Kidney (tissue), 14 donors: ENCODE measurements around the gene PRND. TPM values are rescaled to one million over a fixed set of nuclear protein-coding genes. Genes with fewer than 3 reads are reported as not detected.

Experiments used
- DNase-seq, 5 donors: peaks; one replicate each; pipeline ENCODE4 v3.0.0-alpha.2; 2013 to 2020
- FAIRE-seq: peaks from 2 replicates; lab custom pipeline; 2012; peaks lifted over from hg19 to GRCh38; lab: Jason Lieb, UNC
- H3K27ac ChIP-seq, 2 donors: one replicate each; pipeline ENCODE4 v1.7.0; 2013; ENCODE audit warnings: low read depth in 2 of 2, low read length in 2 of 2, inconsistent platforms in 1 of 2
- H3K27me3 ChIP-seq: one replicate; pipeline ENCODE4 v1.7.1; 2013; ENCODE audit warnings: low read length, inconsistent platforms; ENCODE audit not compliant: control insufficient read depth, insufficient read depth
- H3K36me3 ChIP-seq, 3 donors: one replicate each; pipeline versions ENCODE4 v1.7.0 to v1.7.1; 2013; ENCODE audit warnings: low read length in 3 of 3, control low read depth in 1 of 3, inconsistent platforms in 1 of 3; ENCODE audit not compliant: insufficient read depth in 3 of 3, control insufficient read depth in 2 of 3
- H3K4me1 ChIP-seq, 3 donors: one replicate each; pipeline versions ENCODE4 v1.7.0 to v1.7.1; 2013; ENCODE audit warnings: low read length in 3 of 3, inconsistent platforms in 1 of 3, low read depth in 1 of 3; ENCODE audit not compliant: control insufficient read depth in 2 of 3, insufficient read depth in 2 of 3
- H3K4me3 ChIP-seq, 3 donors: one replicate each; pipeline versions ENCODE4 v1.7.0 to v1.8.1; 2013; ENCODE audit warnings: low read length in 3 of 3, control low read depth in 1 of 3, inconsistent platforms in 1 of 3
- H3K9ac ChIP-seq, 3 donors: one replicate each; pipeline versions ENCODE4 v1.7.0 to v1.7.1; 2013; ENCODE audit warnings: low read length in 3 of 3, control low read depth in 1 of 3, inconsistent platforms in 1 of 3
- H3K9me3 ChIP-seq, 3 donors: one replicate each; pipeline versions ENCODE4 v1.7.0 to v1.7.1; 2013; ENCODE audit warnings: low read length in 3 of 3, control low read depth in 1 of 3, inconsistent platforms in 1 of 3; ENCODE audit not compliant: control insufficient read depth in 2 of 3, insufficient read depth in 1 of 3
- intact Hi-C: fragments of 100-400 bp; cut with DNase I; formaldehyde crosslinking; loops from one replicate; pipeline ENCODE4 v1.11.1; 2022
- polyA plus RNA-seq: library from polyadenylated mRNA; stranded (reverse); fragments of 350-450 nt; fragmentation: Illumina TruSeq; extraction: RNeasy Lipid Tissue Mini Kit (QIAGEN cat#74804); gene quantifications from one replicate; pipeline ENCODE4 v1.2.3, GENCODE V29; 2014; ENCODE audit warnings: low read depth, low replicate concordance; ENCODE audit not compliant: insufficient read depth
- total RNA-seq: library from RNA; stranded (reverse); fragmentation: NEBNext Ultra II Directional; extraction: Animal tissue kit (Norgen Biotek cat#: 25700); gene quantifications from one replicate; pipeline ENCODE4 v1.2.1, GENCODE V29; 2021
- TF ChIP-seq, protein P1 (sequence below): IDR thresholded peaks from 3 replicates; pipeline ENCODE4 v1.5.1; 2012; ENCODE audit warnings: mild to moderate bottlenecking, moderate library complexity, borderline replicate concordance; ENCODE audit not compliant: insufficient read depth; ENCODE audit errors: extremely low read depth
- donor health status: control.
- donor health status: control.
- donor health status: control.
- donor health status: control.
- donor health status: control.
- donor health status: DM: yes; HTN: yes; CAD: no.
- donor health status: Normal renal cell carcinoma (clear cell type).

Gene PRND
- total and polyA plus RNA-seq, 2 donors from 2014 or later = not detected

DNA sequence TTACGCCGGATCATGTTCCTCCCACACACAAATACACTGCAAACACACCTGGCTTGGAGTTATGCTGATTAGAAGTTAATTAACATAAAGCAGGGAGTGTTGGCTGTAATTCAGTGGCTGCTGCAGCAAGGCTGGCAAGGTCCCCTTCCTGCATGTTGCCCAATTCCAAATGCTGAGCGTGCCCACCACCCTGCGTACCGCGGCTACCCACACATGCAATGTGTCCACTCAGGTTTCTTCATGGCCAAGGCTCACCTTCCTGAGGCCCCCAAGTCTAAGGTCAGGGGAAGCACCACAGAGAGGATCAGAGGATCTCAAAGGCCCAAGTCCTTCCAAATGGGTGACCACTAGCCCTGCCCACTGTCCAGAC is 11.6 kb upstream of the PRND start:
- no peaks in the 10 kb centered on the region for H3K4me1 ChIP-seq
- FAIRE-seq (no peak), DNase-seq (no peak)
- H3K27ac ChIP-seq = no peak overlapping the region
- no peak overlapping the region for H3K9ac ChIP-seq
- intact Hi-C loops = loop anchor here (5.0 kb wide), 1 partner anchor 103 kb away; no protein-coding TSS in a partner anchor
- no peaks in the 10 kb centered on the region for H3K36me3 ChIP-seq
- no peak overlapping the region for H3K4me3 ChIP-seq
- peaks cover 2% of the 10 kb centered on the region for H3K27me3 ChIP-seq
- H3K9me3 ChIP-seq = no peaks in the 10 kb centered on the region
- TF ChIP-seq, protein P1, sequence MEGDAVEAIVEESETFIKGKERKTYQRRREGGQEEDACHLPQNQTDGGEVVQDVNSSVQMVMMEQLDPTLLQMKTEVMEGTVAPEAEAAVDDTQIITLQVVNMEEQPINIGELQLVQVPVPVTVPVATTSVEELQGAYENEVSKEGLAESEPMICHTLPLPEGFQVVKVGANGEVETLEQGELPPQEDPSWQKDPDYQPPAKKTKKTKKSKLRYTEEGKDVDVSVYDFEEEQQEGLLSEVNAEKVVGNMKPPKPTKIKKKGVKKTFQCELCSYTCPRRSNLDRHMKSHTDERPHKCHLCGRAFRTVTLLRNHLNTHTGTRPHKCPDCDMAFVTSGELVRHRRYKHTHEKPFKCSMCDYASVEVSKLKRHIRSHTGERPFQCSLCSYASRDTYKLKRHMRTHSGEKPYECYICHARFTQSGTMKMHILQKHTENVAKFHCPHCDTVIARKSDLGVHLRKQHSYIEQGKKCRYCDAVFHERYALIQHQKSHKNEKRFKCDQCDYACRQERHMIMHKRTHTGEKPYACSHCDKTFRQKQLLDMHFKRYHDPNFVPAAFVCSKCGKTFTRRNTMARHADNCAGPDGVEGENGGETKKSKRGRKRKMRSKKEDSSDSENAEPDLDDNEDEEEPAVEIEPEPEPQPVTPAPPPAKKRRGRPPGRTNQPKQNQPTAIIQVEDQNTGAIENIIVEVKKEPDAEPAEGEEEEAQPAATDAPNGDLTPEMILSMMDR = no peak

DNA sequence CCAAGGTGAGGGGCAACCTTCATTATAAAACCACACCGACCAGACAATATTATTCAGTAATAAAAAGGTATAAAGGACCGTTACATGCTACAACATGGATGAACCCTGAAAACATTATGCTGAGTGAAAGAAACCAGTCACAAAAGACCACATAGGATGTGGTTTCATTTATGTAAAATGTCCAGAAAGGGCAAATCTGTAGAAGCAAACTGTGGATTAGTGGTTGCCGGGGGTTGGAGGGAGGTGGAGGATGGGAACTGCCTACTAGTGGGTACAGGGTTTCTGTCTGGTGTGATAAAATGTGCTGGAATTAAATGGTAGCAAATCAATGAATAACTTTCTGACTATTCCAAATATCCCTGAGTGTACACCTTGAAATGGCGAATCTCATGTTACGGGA is 10.2 kb upstream of the PRND start:
- TF ChIP-seq, protein P1 = no peak
- DNase-seq (no peak), FAIRE-seq (no peak)
- Histone ChIP-seq H3K4me1 (no peaks in the 10 kb centered on the region), H3K36me3 (no peaks in the 10 kb centered on the region), H3K9ac (no peak overlapping the region), H3K27me3 (peaks cover 2% of the 10 kb centered on the region), H3K9me3 (no peaks in the 10 kb centered on the region), H3K4me3 (no peak overlapping the region), H3K27ac (no peak overlapping the region)
- intact Hi-C loops = loop anchor here (5.0 kb wide), 1 partner anchor 104 kb away; no protein-coding TSS in a partner anchor

DNA sequence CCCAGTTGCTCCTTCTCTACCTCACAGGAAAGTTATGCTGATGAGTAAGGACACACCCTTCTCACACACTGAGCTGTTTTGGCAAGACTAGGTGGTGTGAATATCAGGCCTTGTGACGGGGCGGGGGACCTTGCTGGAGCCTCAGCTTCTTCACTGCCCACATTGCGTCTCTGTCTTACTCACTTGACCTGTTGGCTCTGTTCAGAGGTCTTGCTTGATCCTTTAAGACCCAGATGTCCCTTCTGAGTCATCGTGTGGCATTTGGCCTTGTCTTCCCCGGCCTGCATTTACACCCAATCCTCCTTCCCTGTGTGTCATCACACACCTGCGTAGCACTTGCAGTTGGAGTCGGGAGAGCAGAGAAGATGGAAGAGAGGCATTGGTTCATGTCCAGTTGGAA is 8.3 kb upstream of the PRND start:
- Histone ChIP-seq H3K27ac (no peak overlapping the region), H3K27me3 (peaks cover 2% of the 10 kb centered on the region), H3K9ac (no peak overlapping the region), H3K9me3 (no peaks in the 10 kb centered on the region), H3K36me3 (no peaks in the 10 kb centered on the region), H3K4me1 (no peaks in the 10 kb centered on the region), H3K4me3 (no peak overlapping the region)
- no peak for FAIRE-seq
- TF ChIP-seq, protein P1 = no peak
- intact Hi-C loops = loop anchor here (5.0 kb wide), 1 partner anchor 106 kb away; no protein-coding TSS in a partner anchor
- no peak for DNase-seq

GRCh38 chr20:4714818-4715217 is 6.9 kb upstream of the PRND start:
- H3K27ac ChIP-seq = no peak overlapping the region
- no peak overlapping the region for H3K4me3 ChIP-seq
- no peaks in the 10 kb centered on the region for H3K4me1 ChIP-seq
- no peaks in the 10 kb centered on the region for H3K36me3 ChIP-seq
- DNase-seq (no peak), FAIRE-seq (no peak)
- intact Hi-C loops = loop anchor here (5.0 kb wide), 1 partner anchor 108 kb away; no protein-coding TSS in a partner anchor
- H3K27me3 ChIP-seq = peaks cover 2% of the 10 kb centered on the region
- no peaks in the 10 kb centered on the region for H3K9me3 ChIP-seq
- TF ChIP-seq, protein P1 = no peak
- H3K9ac ChIP-seq = no peak overlapping the region
